ENCODE measurements around the gene SMIM45.

The SMIM45 gene

DNA sequence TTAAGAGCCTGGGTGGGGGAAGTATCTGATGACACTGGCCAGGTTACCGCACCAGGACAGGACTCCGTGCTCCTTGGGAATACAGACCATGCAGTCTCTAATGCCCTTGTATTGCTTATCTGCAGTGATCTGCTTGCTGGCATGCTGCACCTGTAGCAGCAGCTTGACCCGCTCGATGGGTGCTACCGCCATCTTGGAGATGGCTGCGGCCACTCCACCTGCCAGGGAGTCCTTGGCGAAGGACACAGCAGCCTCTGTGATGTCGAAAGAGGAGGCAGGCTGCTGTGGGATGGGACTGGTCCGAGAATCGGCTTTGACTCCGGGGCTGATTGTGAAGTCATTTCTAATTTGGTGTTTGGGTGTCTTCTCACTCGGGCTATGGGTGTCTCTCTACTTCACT, 49.8 kb downstream of the SMIM45 start:
- no peak for DNase-seq (ENCODE audit: low read depth)

GRCh38 chr22:42007922-42008321, 56.0 kb downstream of the SMIM45 start:
- DNase-seq (ENCODE audit: low read depth): no peak
